Liver (tissue), 9 donors: ENCODE results near the gene ADGRD1. TPM values are rescaled to one million over a fixed set of nuclear protein-coding genes. Genes with fewer than 3 reads are reported as not detected.

Source experiments
- DNase-seq: peaks from one replicate; pipeline ENCODE4 v3.0.0-alpha.2; 2017; ENCODE audit warnings: low spot score
- H3K27ac ChIP-seq, 2 donors: one replicate each; pipeline ENCODE4 v1.7.0; 2013; ENCODE audit warnings: inconsistent platforms in 2 of 2, low read length in 2 of 2, control low read depth in 1 of 2, low read depth in 1 of 2, mild to moderate bottlenecking in 1 of 2
- H3K27me3 ChIP-seq, 4 donors: one replicate each; pipeline versions ENCODE4 v1.6.1 to v1.7.0; 2013; ENCODE audit warnings: low read length in 3 of 4, inconsistent platforms in 1 of 4, mild to moderate bottlenecking in 1 of 4, moderate library complexity in 1 of 4; ENCODE audit not compliant: control insufficient read depth in 4 of 4, insufficient read depth in 4 of 4
- H3K36me3 ChIP-seq, 4 donors: one replicate each; pipeline versions ENCODE4 v1.6.1 to v1.7.0; 2013; ENCODE audit warnings: low read length in 3 of 4, mild to moderate bottlenecking in 3 of 4, low read depth in 1 of 4, moderate library complexity in 1 of 4; ENCODE audit not compliant: control insufficient read depth in 4 of 4, insufficient read depth in 3 of 4
- H3K4me1 ChIP-seq, 4 donors: one replicate each; pipeline versions ENCODE4 v1.6.1 to v1.7.0; 2013; ENCODE audit warnings: low read length in 3 of 4, mild to moderate bottlenecking in 3 of 4, moderate library complexity in 1 of 4; ENCODE audit not compliant: control insufficient read depth in 4 of 4, insufficient read depth in 4 of 4
- H3K4me3 ChIP-seq, 3 donors: one replicate each; pipeline versions ENCODE4 v1.6.1 to v1.7.0; 2013; ENCODE audit warnings: low read length in 3 of 3, control low read depth in 1 of 3, low read depth in 1 of 3, mild to moderate bottlenecking in 1 of 3
- H3K9ac ChIP-seq, 2 donors: one replicate each; pipeline ENCODE4 v1.7.0; 2013; ENCODE audit warnings: low read length in 2 of 2, mild to moderate bottlenecking in 2 of 2, moderate library complexity in 2 of 2, control low read depth in 1 of 2, low read depth in 1 of 2
- H3K9me3 ChIP-seq, 4 donors: one replicate each; pipeline versions ENCODE4 v1.6.1 to v1.7.0; 2013; ENCODE audit warnings: low read length in 3 of 4; ENCODE audit not compliant: control insufficient read depth in 4 of 4
- FOXA1 ChIP-seq: IDR thresholded peaks from 2 replicates; pipeline ENCODE4 v1.6.1; 2016; ENCODE audit warnings: antibody characterized with exemption
- HNF4A ChIP-seq, 2 donors: conservative IDR thresholded peaks; 2 replicates each; pipeline ENCODE4 v1.6.1; 2016; ENCODE audit warnings: antibody characterized with exemption in 2 of 2, mild to moderate bottlenecking in 2 of 2
- HNF4G ChIP-seq: IDR thresholded peaks from 2 replicates; pipeline ENCODE4 v1.6.1; 2016; ENCODE audit warnings: antibody characterized with exemption
- JUND ChIP-seq, 2 donors: IDR thresholded peaks; 2 replicates each; pipeline ENCODE4 v1.6.1; 2016; ENCODE audit warnings: antibody characterized with exemption in 2 of 2
- RXRA ChIP-seq, 2 donors: IDR thresholded peaks; 2 replicates each; pipeline ENCODE4 v1.6.1; 2017 to 2018; ENCODE audit warnings: antibody characterized with exemption in 2 of 2, mild to moderate bottlenecking in 1 of 2
- SP1 ChIP-seq: IDR thresholded peaks from 2 replicates; pipeline ENCODE4 v1.6.1; 2018; ENCODE audit warnings: antibody characterized with exemption, mild to moderate bottlenecking
- ZBTB33 ChIP-seq: IDR thresholded peaks from 2 replicates; pipeline ENCODE4 v1.6.1; 2016; ENCODE audit warnings: antibody characterized with exemption
- WGBS: extraction: QIAGEN DNeasy Blood & Tissue Kit; methylation state at CpG from one replicate; pipeline ENCODE4 v1.1.7; 2013; 5-methylcytosine and 5-hydroxymethylcytosine counted together
- polyA plus RNA-seq, 2 donors: library from polyadenylated mRNA; stranded (reverse) in 1 of 2; unstranded in 1 of 2; fragments of 200-250 nt in 1 of 2; fragments of >200 nt in 1 of 2; fragmentation: Nextera tagmentation in 1 of 2; extraction: Ambion mirVana in 1 of 2; gene quantifications; one replicate each; pipeline versions ENCODE4 v1.2.1 to v1.2.3, GENCODE V29; 2013 to 2015
- total RNA-seq, 2 donors: library from RNA; depleted of rRNA; stranded (reverse); fragments of >200 nt; gene quantifications; one replicate each; pipeline ENCODE4 v1.2.3, GENCODE V29; 2014
- TF ChIP-seq, protein P1 (sequence below): IDR thresholded peaks from 2 replicates; pipeline ENCODE4 v1.6.1; 2016; ENCODE audit warnings: antibody characterized with exemption, mild to moderate bottlenecking
- TF ChIP-seq, protein P2 (sequence below): IDR thresholded peaks from 2 replicates; pipeline ENCODE4 v1.6.1; 2016; ENCODE audit warnings: antibody characterized with exemption
- donor health status: healthy.
- donor health status: healthy.
- donor health status: healthy.
- donor health status: healthy.
- donor health status: healthy.

Gene ADGRD1
- total and polyA plus RNA-seq, 4 donors = 2.7 to 7.1 (median 4.6) TPM

DNA sequence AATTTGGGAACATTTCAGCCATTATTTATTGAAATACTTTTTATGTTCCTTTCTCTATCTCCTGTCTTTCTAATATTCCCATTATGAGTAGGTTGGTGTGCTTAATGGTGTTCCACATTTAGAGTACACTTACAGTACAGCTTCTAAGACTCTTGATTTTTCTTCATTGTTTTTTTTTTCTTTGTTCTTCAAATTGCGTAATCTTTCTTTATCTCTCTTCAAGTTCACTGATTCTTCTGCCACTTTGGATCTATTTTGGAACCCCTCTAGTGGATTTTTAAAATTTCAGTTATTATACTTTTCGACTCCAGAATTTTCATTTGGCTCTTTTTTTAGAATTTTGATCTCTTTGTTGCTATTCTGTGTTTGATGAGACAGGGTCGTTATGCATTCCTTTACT is 157.7 kb downstream of the ADGRD1 start:
- WGBS = 92% methylated on average over 3 of the region's 3 CpGs
- no peaks in the 10 kb centered on the region for H3K36me3 ChIP-seq

GRCh38 chr12:131112021-131112420 is 158.3 kb downstream of the ADGRD1 start:
- H3K4me3 ChIP-seq = no peak overlapping the region
- H3K27me3 ChIP-seq = no peaks in the 10 kb centered on the region
- no peak for DNase-seq
- 73% methylated on average over 1 of the region's 1 CpG for WGBS
- H3K9ac ChIP-seq = no peak overlapping the region
- no peaks in the 10 kb centered on the region for H3K4me1 ChIP-seq
- TF ChIP-seq SP1 (no peak), JUND (IDR thresholded peaks at IDR 0.05) (no peak), RXRA (IDR thresholded peaks at IDR 0.05) (no peak)
- no peak overlapping the region for H3K27ac ChIP-seq
- H3K36me3 ChIP-seq = no peaks in the 10 kb centered on the region
- H3K9me3 ChIP-seq = no peaks in the 10 kb centered on the region

More for the DNA sequence above, 157.7 kb downstream of the ADGRD1 start:
- DNase-seq = no peak
- H3K4me3 ChIP-seq = no peak overlapping the region
- no peaks in the 10 kb centered on the region for H3K9me3 ChIP-seq
- H3K27me3 ChIP-seq = no peaks in the 10 kb centered on the region
- TF ChIP-seq, protein P1, sequence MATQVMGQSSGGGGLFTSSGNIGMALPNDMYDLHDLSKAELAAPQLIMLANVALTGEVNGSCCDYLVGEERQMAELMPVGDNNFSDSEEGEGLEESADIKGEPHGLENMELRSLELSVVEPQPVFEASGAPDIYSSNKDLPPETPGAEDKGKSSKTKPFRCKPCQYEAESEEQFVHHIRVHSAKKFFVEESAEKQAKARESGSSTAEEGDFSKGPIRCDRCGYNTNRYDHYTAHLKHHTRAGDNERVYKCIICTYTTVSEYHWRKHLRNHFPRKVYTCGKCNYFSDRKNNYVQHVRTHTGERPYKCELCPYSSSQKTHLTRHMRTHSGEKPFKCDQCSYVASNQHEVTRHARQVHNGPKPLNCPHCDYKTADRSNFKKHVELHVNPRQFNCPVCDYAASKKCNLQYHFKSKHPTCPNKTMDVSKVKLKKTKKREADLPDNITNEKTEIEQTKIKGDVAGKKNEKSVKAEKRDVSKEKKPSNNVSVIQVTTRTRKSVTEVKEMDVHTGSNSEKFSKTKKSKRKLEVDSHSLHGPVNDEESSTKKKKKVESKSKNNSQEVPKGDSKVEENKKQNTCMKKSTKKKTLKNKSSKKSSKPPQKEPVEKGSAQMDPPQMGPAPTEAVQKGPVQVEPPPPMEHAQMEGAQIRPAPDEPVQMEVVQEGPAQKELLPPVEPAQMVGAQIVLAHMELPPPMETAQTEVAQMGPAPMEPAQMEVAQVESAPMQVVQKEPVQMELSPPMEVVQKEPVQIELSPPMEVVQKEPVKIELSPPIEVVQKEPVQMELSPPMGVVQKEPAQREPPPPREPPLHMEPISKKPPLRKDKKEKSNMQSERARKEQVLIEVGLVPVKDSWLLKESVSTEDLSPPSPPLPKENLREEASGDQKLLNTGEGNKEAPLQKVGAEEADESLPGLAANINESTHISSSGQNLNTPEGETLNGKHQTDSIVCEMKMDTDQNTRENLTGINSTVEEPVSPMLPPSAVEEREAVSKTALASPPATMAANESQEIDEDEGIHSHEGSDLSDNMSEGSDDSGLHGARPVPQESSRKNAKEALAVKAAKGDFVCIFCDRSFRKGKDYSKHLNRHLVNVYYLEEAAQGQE = no peak
- TF ChIP-seq FOXA1 (no peak), ZBTB33 (no peak)
- H3K9ac ChIP-seq = no peak overlapping the region
- no peak overlapping the region for H3K27ac ChIP-seq
- no peaks in the 10 kb centered on the region for H3K4me1 ChIP-seq

DNA sequence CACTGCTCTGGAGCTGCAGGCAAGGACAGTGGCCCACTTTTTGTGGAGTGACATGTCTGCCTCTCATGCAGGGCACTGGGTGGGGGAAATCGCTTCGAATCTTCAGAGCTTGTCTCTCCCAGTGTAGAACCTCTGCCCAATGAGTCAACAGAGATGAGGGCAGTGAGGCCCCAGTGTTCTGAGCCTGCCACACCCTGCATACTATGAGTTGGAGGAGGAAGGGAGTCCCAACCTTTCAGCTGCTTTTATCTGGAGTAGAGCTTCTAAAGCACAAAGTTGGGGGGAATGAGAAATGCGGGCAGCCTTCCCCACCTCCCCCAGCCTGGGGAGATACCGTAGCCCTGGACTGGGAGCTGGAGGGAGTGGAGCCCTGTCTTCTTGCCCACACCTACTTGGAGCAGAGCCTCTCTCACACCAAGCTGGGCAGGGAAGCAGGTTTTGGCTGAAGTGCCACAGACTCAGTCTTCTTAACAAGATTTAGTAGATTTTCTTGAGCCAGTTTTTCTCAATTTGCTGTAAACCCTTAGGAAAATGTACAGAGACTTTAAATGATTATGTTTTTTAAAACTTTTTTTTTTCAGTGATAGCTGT is 159.1 kb downstream of the ADGRD1 start:
- TF ChIP-seq JUND (IDR thresholded peaks at IDR 0.05) (no peak), HNF4A (conservative IDR thresholded peaks at IDR 0.05) (no peak), HNF4G (no peak), SP1 (no peak)
- TF ChIP-seq, protein P2, sequence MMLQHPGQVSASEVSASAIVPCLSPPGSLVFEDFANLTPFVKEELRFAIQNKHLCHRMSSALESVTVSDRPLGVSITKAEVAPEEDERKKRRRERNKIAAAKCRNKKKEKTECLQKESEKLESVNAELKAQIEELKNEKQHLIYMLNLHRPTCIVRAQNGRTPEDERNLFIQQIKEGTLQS = no peak
- TF ChIP-seq, protein P1 = no peak
- no peak for DNase-seq
- H3K27ac ChIP-seq = no peak overlapping the region

More for the DNA sequence above, 159.1 kb downstream of the ADGRD1 start:
- no peak overlapping the region for H3K9ac ChIP-seq
- no peaks in the 10 kb centered on the region for H3K4me1 ChIP-seq
- no peaks in the 10 kb centered on the region for H3K27me3 ChIP-seq
- no peaks in the 10 kb centered on the region for H3K36me3 ChIP-seq
- H3K4me3 ChIP-seq = no peak overlapping the region
- 87% methylated on average over 4 of the region's 4 CpGs for WGBS
- H3K9me3 ChIP-seq = no peaks in the 10 kb centered on the region
